ENCODE measurements around the gene SERPINA6. TPM values are rescaled to one million over a fixed set of nuclear protein-coding genes. Genes with fewer than 3 reads are reported as not detected.
"Not testable (repeated sequence)": the region's sequence is repeated elsewhere in the genome, so short reads cannot be mapped to it uniquely, and the experiment has no call there.

SERPINA6 gene
- polyA plus RNA-seq, 3 donors from 2014 or later: not detected

- peak overlapping the region in 3 of 5 donors; percentile 7 to 53 (median 38) for H3K4me3 Mint-ChIP-seq
- peaks cover 0 to 7% (median 0%) of the 10 kb centered on the region in 3 donors for H3K27me3 Mint-ChIP-seq (ENCODE audit: low read depth in 3 of 3)
- H3K27ac Mint-ChIP-seq: peak overlapping the region in 1 of 6 donors; percentile 38
- H3K9me3 Mint-ChIP-seq: peaks cover 0 to 18% (median 6%) of the 10 kb centered on the region in 6 donors
- DNase-seq: peak; percentile 7 to 46 (median 12)
- peaks cover 0 to 3% (median 0%) of the 10 kb centered on the region in 3 donors for H3K36me3 Mint-ChIP-seq
- peaks cover 15 to 42% of the 10 kb centered on the region in 2 donors for H3K4me1 Mint-ChIP-seq
Measured at GRCh38 chr14:94305620-94306019, 17.5 kb downstream of the SERPINA6 start.

DNA sequence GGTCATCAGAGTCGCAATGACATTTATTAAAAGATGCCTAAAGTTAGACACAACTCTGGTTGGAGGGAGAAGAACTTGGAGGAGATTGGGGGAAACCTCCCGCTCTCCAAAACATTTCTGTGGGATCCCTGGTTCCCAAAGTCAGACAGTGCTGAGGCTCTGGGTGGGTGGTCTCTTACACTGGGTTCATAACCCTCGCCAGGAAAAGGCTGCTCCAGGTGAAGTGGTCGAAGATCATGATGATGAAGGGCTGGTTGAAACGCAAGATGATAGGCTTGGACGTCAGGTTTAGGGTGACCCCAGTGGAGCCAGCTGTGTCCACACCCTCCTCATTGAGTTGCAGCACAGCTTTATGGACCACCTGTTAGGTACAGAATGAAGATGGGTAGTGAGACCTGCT, 18.9 kb downstream of the SERPINA6 start:
- peaks cover 0 to 18% (median 6%) of the 10 kb centered on the region in 6 donors for H3K9me3 Mint-ChIP-seq
- H3K4me3 Mint-ChIP-seq: no peak overlapping the region
- no peak for DNase-seq

DNA sequence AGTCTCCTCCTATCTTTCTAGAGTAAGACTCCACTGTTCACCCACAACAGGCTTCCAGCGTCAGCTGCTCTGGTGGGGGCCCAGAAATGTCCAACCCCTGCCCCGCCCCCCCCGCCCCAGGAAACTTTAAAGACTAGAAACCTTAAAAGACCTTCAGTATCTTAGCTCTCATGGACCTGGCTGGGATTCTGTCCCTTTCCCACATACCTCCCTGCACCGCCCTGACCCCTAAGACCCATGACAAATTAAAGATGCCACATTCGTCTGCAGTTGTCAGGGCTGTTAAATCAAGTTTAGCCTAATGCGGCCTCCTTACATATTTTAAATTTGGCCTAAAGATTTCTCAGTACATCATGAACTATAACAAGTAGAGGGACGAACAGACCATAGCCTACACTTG, 20.0 kb downstream of the SERPINA6 start:
- Mint-ChIP-seq H3K27ac (no peak overlapping the region), H3K36me3 (peaks cover 0 to 3% (median 0%) of the 10 kb centered on the region in 3 donors)

More for the DNA sequence above, 18.9 kb downstream of the SERPINA6 start:
- Mint-ChIP-seq H3K27ac (no peak overlapping the region), H3K4me1 (peaks cover 15 to 42% of the 10 kb centered on the region in 2 donors), H3K27me3 (ENCODE audit: low read depth in 3 of 3) (peaks cover 0 to 4% (median 3%) of the 10 kb centered on the region in 3 donors), H3K36me3 (peaks cover 0 to 3% (median 0%) of the 10 kb centered on the region in 3 donors)

DNA sequence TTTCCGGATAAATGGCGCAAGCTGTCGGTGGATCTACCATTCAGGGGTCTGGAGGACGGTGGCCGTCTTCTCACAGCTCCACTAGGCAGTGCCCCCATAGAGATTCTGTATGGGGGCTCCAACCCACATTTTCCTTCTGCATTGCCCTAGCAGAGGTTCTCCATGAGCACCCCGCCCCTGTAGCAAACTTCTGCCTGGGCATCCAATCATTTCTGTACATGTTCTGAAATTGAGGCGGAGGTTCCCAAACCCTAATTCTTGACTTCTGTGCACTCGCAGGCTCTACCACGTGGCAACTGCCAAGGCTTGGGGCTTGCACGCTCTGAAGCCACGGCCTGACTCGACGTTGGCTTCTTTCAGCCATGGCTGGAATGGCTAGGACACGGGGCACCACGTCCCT, 25.0 kb downstream of the SERPINA6 start:
- no peak overlapping the region for H3K4me3 Mint-ChIP-seq
- no peak for DNase-seq
- H3K27me3 Mint-ChIP-seq (ENCODE audit: low read depth in 3 of 3): peaks cover 0 to 3% (median 2%) of the 10 kb centered on the region in 3 donors
- peaks cover 0 to 4% (median 0%) of the 10 kb centered on the region in 6 donors for H3K9me3 Mint-ChIP-seq
- no peaks in the 10 kb centered on the region for H3K4me1 Mint-ChIP-seq
- H3K27ac Mint-ChIP-seq: no peak overlapping the region
- H3K36me3 Mint-ChIP-seq: peaks cover 0 to 3% (median 0%) of the 10 kb centered on the region in 3 donors

More for the DNA sequence above, 20.0 kb downstream of the SERPINA6 start:
- peaks cover 0 to 4% (median 3%) of the 10 kb centered on the region in 3 donors for H3K27me3 Mint-ChIP-seq (ENCODE audit: low read depth in 3 of 3)
- H3K9me3 Mint-ChIP-seq: peaks cover 0 to 12% (median 6%) of the 10 kb centered on the region in 6 donors
- no peak for DNase-seq
- H3K4me1 Mint-ChIP-seq: peaks cover 15 to 39% of the 10 kb centered on the region in 2 donors
- no peak overlapping the region for H3K4me3 Mint-ChIP-seq

DNA sequence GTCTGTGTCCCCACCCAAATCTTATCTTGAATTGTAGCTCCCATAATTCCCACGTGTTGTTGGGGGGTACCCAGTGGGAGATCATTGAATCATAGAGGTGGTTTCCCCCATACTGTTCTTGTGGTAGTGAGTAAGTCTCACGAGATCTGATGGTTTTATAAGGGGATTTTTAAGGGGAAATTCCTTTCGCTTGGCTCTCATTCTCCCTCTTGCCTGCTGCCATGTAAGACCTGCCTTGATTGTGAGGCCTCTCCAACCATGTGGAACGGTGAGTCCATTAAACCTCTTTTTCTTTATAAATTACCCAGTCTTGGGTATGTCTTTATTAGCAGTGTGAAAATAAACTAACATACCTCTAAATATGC, 27.0 kb downstream of the SERPINA6 start:
- not testable (repeated sequence) for H3K36me3 Mint-ChIP-seq; H3K9me3 Mint-ChIP-seq; H3K27me3 Mint-ChIP-seq (ENCODE audit: low read depth in 3 of 3); H3K4me3 Mint-ChIP-seq; H3K27ac Mint-ChIP-seq; DNase-seq; H3K4me1 Mint-ChIP-seq

- Mint-ChIP-seq H3K36me3 (no peaks in the 10 kb centered on the region), H3K4me1 (no peaks in the 10 kb centered on the region), H3K4me3 (no peak overlapping the region), H3K27ac (no peak overlapping the region), H3K9me3 (no peaks in the 10 kb centered on the region), H3K27me3 (ENCODE audit: low read depth in 3 of 3) (peaks cover 0 to 3% (median 3%) of the 10 kb centered on the region in 3 donors)
- DNase-seq: no peak
Measured at GRCh38 chr14:94295360-94296180, 27.6 kb downstream of the SERPINA6 start.

DNA sequence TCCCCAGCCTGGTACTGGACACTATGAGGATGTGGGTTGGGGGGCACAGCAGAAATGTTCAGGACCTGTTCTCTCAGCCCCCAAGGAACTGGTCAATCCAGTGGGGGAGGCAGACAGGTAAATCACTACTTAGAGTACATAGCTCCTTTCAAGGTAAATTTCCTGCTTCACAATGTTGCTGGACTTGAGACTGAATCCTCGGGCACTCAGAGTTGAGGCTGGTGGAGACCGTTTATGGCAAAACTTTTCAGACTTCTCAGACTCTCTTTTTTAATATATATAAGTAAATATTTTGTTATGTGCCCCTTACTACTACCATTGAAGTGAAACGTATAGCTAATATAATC, 29.6 kb downstream of the SERPINA6 start:
- H3K27ac Mint-ChIP-seq: no peak overlapping the region
- peaks cover 0 to 6% (median 2%) of the 10 kb centered on the region in 3 donors for H3K27me3 Mint-ChIP-seq (ENCODE audit: low read depth in 3 of 3)
- no peaks in the 10 kb centered on the region for H3K4me1 Mint-ChIP-seq
- no peak overlapping the region for H3K4me3 Mint-ChIP-seq
- H3K36me3 Mint-ChIP-seq: no peaks in the 10 kb centered on the region
- DNase-seq: no peak
- no peaks in the 10 kb centered on the region for H3K9me3 Mint-ChIP-seq

- Mint-ChIP-seq H3K27ac (no peak within 1 kb of the TSS), H3K4me3 (no peak within 1 kb of the TSS), H3K9me3 (no peaks in the 10 kb centered on the region), H3K36me3 (no peaks in the 10 kb centered on the region), H3K4me1 (no peaks in the 10 kb centered on the region), H3K27me3 (ENCODE audit: low read depth in 3 of 3) (peaks cover 0 to 7% (median 6%) of the 10 kb centered on the region in 3 donors)
- DNase-seq: no peak
Measured at GRCh38 chr14:94292872-94293577, 30.1 kb downstream of the SERPINA6 start, which contains the start of gene SERPINA10. Gene SERPINA10 (minus strand): TSS chr14:94293268. CDS start chr14:94290593, 2,675 bp downstream.

GRCh38 chr14:94292526-94292871, 30.6 kb downstream of the SERPINA6 start:
- no peak overlapping the region for H3K4me3 Mint-ChIP-seq
- H3K4me1 Mint-ChIP-seq: no peaks in the 10 kb centered on the region
- H3K36me3 Mint-ChIP-seq: no peaks in the 10 kb centered on the region
- no peaks in the 10 kb centered on the region for H3K9me3 Mint-ChIP-seq
- no peak overlapping the region for H3K27ac Mint-ChIP-seq
- peaks cover 2 to 9% (median 6%) of the 10 kb centered on the region in 3 donors for H3K27me3 Mint-ChIP-seq (ENCODE audit: low read depth in 3 of 3)
- DNase-seq: no peak

GRCh38 chr14:94291906-94292525, 31.1 kb downstream of the SERPINA6 start:
- H3K4me3 Mint-ChIP-seq: no peak overlapping the region
- H3K9me3 Mint-ChIP-seq: peaks cover 0 to 3% (median 0%) of the 10 kb centered on the region in 6 donors

DNA sequence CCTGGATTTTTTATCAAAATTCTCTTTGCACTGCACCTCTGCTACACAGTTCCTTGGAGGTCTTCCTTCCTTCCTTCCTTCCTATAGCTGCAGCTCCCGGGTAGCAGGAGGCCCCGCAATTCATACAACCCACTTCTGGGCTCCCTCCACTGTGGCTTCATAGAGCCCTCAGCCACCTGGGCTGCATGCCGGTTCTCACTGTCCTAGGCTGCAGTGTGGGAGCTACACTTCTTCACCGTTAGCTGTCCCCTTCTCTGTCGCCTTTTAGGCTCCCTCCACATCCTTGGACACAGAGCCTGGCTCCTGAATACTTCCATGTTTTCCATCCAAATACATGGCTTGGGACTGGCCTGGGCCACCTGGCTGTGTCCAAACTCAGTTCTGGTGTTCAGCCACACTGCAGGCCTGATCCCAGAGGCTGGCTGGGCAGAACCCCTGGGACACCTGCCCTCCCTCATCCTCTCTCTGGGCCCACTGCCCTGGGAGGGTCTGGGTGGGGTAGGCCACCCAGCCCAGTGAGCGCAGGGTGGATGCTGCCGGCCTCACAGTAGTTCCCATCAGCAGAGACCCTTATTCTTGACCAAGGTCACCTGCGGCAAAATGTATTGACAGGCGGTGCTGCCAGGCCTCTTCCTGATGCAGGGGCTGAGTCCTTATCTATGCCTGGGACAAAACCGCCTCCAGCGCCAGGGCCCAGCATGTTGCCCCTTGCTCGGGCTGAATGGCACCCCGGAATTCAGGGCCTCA, 31.8 kb downstream of the SERPINA6 start:
- Mint-ChIP-seq H3K4me1 (no peaks in the 10 kb centered on the region), H3K36me3 (no peaks in the 10 kb centered on the region), H3K27me3 (ENCODE audit: low read depth in 3 of 3) (peaks cover 2 to 13% (median 9%) of the 10 kb centered on the region in 3 donors), H3K9me3 (peaks cover 0 to 4% (median 0%) of the 10 kb centered on the region in 6 donors), H3K4me3 (no peak overlapping the region), H3K27ac (no peak overlapping the region)
- no peak for DNase-seq

More at GRCh38 chr14:94291906-94292525, 31.1 kb downstream of the SERPINA6 start:
- no peak for DNase-seq
- no peaks in the 10 kb centered on the region for H3K36me3 Mint-ChIP-seq
- H3K27me3 Mint-ChIP-seq (ENCODE audit: low read depth in 3 of 3): peaks cover 2 to 13% (median 9%) of the 10 kb centered on the region in 3 donors
- no peak overlapping the region for H3K27ac Mint-ChIP-seq
- no peaks in the 10 kb centered on the region for H3K4me1 Mint-ChIP-seq

- no peak for DNase-seq
- Mint-ChIP-seq H3K9me3 (peaks cover 0 to 4% (median 0%) of the 10 kb centered on the region in 6 donors), H3K27me3 (ENCODE audit: low read depth in 3 of 3) (peaks cover 2 to 13% (median 7%) of the 10 kb centered on the region in 3 donors), H3K4me1 (no peaks in the 10 kb centered on the region), H3K27ac (no peak overlapping the region), H3K36me3 (no peaks in the 10 kb centered on the region), H3K4me3 (no peak overlapping the region)
Measured at GRCh38 chr14:94290197-94290596, 32.9 kb downstream of the SERPINA6 start.

Measured in immature natural killer cell (primary cell).